K562 (cell line): ENCODE results near the gene WFIKKN1. TPM values are rescaled to one million over a fixed set of nuclear protein-coding genes. Genes with fewer than 3 reads are reported as not detected.

ENCODE experiments used
- BRF2 ChIP-seq: IDR thresholded peaks from 3 replicates; pipeline ENCODE4 v1.6.1; 2011; ENCODE audit warnings: borderline replicate concordance, mild to moderate bottlenecking; ENCODE audit not compliant: insufficient read length, insufficient read depth
- CC2D1A ChIP-seq: fragments of 450-650 bp; IDR thresholded peaks from 2 replicates; pipeline ENCODE4 v1.6.1; 2017; ENCODE audit warnings: mild to moderate bottlenecking
- ESRRA ChIP-seq: fragments of 450-650 bp; IDR thresholded peaks from 2 replicates; pipeline ENCODE4 v1.6.1; 2014; ENCODE audit warnings: low read depth, mild to moderate bottlenecking, moderate library complexity, borderline replicate concordance
- PBX2 ChIP-seq, 2 experiments: IDR thresholded peaks in 1 of 2; conservative IDR thresholded peaks in 1 of 2; 2 replicates each; pipeline ENCODE4 v1.6.1; 2016; ENCODE audit warnings: low read depth in 2 of 2, mild to moderate bottlenecking in 1 of 2, missing compliant biosample characterization in 1 of 2, missing genetic modification characterization in 1 of 2, moderate library complexity in 1 of 2
- RBM14 ChIP-seq: fragments of 200-400 bp; formaldehyde crosslinking; IDR thresholded peaks from 2 replicates; pipeline ENCODE4 v1.6.1; 2018; ENCODE audit warnings: low read depth, mild to moderate bottlenecking, low read length, moderate library complexity, borderline replicate concordance; ENCODE audit not compliant: insufficient read depth
- SAP30 ChIP-seq: fragments of 200-600 bp; sonication (generic); IDR thresholded peaks from 2 replicates; pipeline ENCODE4 v1.6.1; 2012; ENCODE audit warnings: borderline replicate concordance, low read depth, mild to moderate bottlenecking, moderate library complexity, low read length, control low read depth, inconsistent platforms; ENCODE audit not compliant: insufficient read depth, poor library complexity, severe bottlenecking
- SP2 ChIP-seq: IDR thresholded peaks from 2 replicates; pipeline ENCODE4 v1.6.1; 2011; ENCODE audit warnings: mild to moderate bottlenecking, low read depth, low read length, moderate library complexity; ENCODE audit not compliant: poor library complexity, severe bottlenecking; ENCODE audit errors: extremely low read depth
- ZBTB1 ChIP-seq: sonication (generic); formaldehyde crosslinking; IDR thresholded peaks from 2 replicates; pipeline ENCODE4 v1.8.1; 2023; ENCODE audit warnings: missing genetic modification reagents, low read depth, mild to moderate bottlenecking, borderline replicate concordance
- ZFX ChIP-seq: sonication (generic); formaldehyde crosslinking; IDR thresholded peaks from 2 replicates; pipeline ENCODE4 v1.8.0; 2022; ENCODE audit warnings: mild to moderate bottlenecking, missing genetic modification reagents, moderate library complexity
- ZNF12 ChIP-seq: sonication (generic); formaldehyde crosslinking; IDR thresholded peaks from 2 replicates; pipeline ENCODE4 v1.4.0; 2020; ENCODE audit warnings: mild to moderate bottlenecking, missing genetic modification reagents
- polyA plus RNA-seq, 8 experiments: library from polyadenylated mRNA; depleted of rRNA in 4 of 8; stranded (reverse) in 5 of 8; unstranded in 3 of 8; fragments of >200 nt; fragmentation: Nextera tagmentation in 2 of 8; fragmentation: Illumina TruSeq in 1 of 8; extraction: Ambion mirVana in 2 of 8; extraction: Trizol in 1 of 8; gene quantifications; 2 replicates each; pipeline versions ENCODE4 v1.2.1 to v1.2.3, GENCODE V29; 2011 to 2014; ENCODE audit warnings: inconsistent platforms in 1 of 8, missing spikeins in 1 of 8
- total RNA-seq, 7 experiments: library from RNA; depleted of rRNA in 6 of 7; stranded (reverse); fragments of >200 nt in 6 of 7; fragmentation: Illumina TruSeq in 2 of 7; extraction: Trizol in 2 of 7; gene quantifications; 2 replicates each; pipeline versions ENCODE4 v1.2.1 to v1.2.3, GENCODE V29; 2011 to 2021; ENCODE audit warnings: low replicate concordance in 1 of 7

The WFIKKN1 gene
- total and polyA plus RNA-seq, 9 of the 15 experiments (the other 6 are each of a cell fraction or from before 2014, with no cell fraction given) = 0.14 to 1.1 (median 0.50) TPM; not detected in 4

DNA sequence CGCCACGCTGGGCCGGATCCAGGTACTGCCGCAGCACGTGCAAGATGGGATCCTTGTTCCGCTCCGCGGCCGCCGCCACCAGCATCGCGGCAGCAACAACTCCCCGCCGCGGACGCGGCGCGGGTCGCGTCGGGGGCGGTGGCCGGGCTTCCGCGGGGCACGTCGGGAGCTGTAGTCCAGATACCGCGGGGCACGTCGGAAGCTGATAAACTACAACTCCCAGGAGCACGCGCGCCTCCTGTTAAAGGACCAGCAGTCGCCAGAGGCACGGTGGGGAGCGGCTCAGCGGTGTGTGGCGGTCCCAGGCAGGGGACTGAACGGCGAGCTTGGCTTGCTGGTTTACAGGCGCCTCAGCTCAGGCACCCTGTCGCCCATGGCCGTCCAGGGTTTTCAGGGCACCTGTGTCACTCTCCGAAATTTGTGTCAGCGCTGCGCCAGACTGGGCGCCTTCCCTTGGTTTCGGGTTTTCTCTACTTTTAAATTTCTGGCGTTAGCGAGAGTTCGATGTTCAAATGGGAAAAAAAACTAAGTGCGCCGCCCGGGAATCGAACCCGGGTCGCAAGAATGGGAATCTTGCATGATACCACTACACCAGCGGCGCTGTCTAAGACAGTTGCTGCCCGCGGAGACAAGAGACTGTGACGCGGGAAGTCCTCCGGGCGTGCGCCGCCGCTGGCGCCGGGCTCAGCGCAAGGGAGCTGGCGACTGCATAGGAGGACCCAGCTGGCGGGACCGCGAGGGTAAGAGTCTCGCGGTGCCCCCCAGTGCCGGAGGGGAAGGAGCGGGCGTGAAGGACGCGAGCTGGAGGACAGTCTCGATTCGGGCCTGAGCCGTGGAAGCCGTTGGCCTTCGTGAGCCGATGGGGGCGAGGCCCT, 5.7 kb downstream of the WFIKKN1 start, which contains the start of gene METTL26 (continued):
- peak; percentile 55 for TF ChIP-seq ZFX (CRISPR knock-in tag)
- no peak for TF ChIP-seq SP2
- peak; percentile 77 for TF ChIP-seq SAP30
- TF ChIP-seq PBX2 (CRISPR knock-in tag; IDR thresholded peaks at IDR 0.05; ENCODE audit: low read depth) = no peak
- no peak for TF ChIP-seq PBX2 (tag; conservative IDR thresholded peaks at IDR 0.05; ENCODE audit: low read depth)
- TF ChIP-seq CC2D1A = no peak
- peak; percentile 58 for TF ChIP-seq ESRRA
- no peak; the same call in 1 of the 2 replicates for TF ChIP-seq ZNF12 (CRISPR knock-in tag)
- TF ChIP-seq BRF2 = no peak
- TF ChIP-seq RBM14 = no peak
- TF ChIP-seq ZBTB1 (CRISPR knock-in tag) = peak; percentile 92
